ENCODE results near the gene SRGAP1.
"Not testable (repeated sequence)": the region's sequence is repeated elsewhere in the genome, so short reads cannot be mapped to it uniquely, and the experiment has no call there.

SRGAP1 gene

GRCh38 chr12:64009321-64010068 is 165.0 kb downstream of the SRGAP1 start:
- no peak for TF ChIP-seq CTCF (IDR thresholded peaks at IDR 0.05; ENCODE audit: low read depth, low read length)
- no peak overlapping the region for H3K4me3 ChIP-seq (replicated peaks in 1 of 2; ENCODE audit: low read depth in 2 of 2, low read length in 2 of 2)
- no peak for DNase-seq (ENCODE audit: low read depth in 2 of 2)

GRCh38 chr12:64010069-64010686 is 165.7 kb downstream of the SRGAP1 start:
- H3K4me3 ChIP-seq (replicated peaks in 1 of 2; ENCODE audit: low read depth in 2 of 2, low read length in 2 of 2): no peak overlapping the region
- TF ChIP-seq CTCF (IDR thresholded peaks at IDR 0.05; ENCODE audit: low read depth, low read length): no peak
- peak; percentile 21 to 75 for DNase-seq (ENCODE audit: low read depth in 2 of 2)

GRCh38 chr12:64016521-64016920 is 172.0 kb downstream of the SRGAP1 start:
- no peak for DNase-seq (ENCODE audit: low read depth in 2 of 2)
- H3K4me3 ChIP-seq (replicated peaks in 1 of 2; ENCODE audit: low read depth in 2 of 2, low read length in 2 of 2): no peak overlapping the region

GRCh38 chr12:64018116-64018515 is 173.6 kb downstream of the SRGAP1 start:
- not testable (repeated sequence) for DNase-seq (ENCODE audit: low read depth in 2 of 2); H3K4me3 ChIP-seq (replicated peaks in 1 of 2; ENCODE audit: low read depth in 2 of 2, low read length in 2 of 2)

More at GRCh38 chr12:64016521-64016920, 172.0 kb downstream of the SRGAP1 start:
- TF ChIP-seq CTCF (IDR thresholded peaks at IDR 0.05; ENCODE audit: low read depth, low read length): no peak

DNA sequence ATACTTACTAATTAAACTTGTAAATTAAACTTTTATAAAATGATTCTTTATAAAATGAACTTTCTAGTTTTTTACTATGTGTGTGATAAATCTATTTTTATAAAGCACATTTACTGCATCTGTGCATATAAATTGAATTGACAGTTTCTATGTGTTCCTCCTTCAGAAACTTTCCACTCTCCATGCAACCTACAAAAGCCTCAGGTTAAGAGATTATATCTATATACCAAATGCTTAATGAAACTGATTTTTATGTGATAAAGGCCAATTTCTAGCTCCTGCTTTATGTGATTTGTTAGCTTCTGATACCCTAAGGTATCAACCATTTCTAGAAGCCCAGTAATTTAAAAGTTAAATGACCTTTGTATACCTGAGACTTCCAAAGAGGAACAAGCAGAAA is 174.0 kb downstream of the SRGAP1 start:
- H3K4me3 ChIP-seq (replicated peaks in 1 of 2; ENCODE audit: low read depth in 2 of 2, low read length in 2 of 2): no peak overlapping the region
- no peak for TF ChIP-seq CTCF (IDR thresholded peaks at IDR 0.05; ENCODE audit: low read depth, low read length)
- no peak for DNase-seq (ENCODE audit: low read depth in 2 of 2)

DNA sequence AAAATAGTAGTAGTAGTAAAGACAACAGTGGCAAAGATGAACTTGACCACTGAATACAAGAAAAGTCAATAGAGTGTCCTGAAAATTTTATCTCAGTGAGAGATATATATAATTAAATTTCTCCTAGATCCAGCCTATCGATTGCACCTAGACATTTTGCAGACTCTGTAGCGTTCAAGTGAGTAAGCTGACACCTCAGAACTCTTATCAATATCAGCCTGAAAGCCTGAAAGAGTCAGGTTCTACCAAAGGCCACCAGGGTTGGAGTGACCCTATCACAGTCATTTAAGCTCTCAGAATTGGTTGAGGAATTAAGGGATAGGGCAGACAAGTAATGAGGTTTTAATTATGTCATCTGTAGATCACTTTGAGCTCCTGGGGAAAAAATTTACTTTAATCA is 174.6 kb downstream of the SRGAP1 start:
- no peak for TF ChIP-seq CTCF (IDR thresholded peaks at IDR 0.05; ENCODE audit: low read depth, low read length)
- H3K4me3 ChIP-seq (replicated peaks in 1 of 2; ENCODE audit: low read depth in 2 of 2, low read length in 2 of 2): no peak overlapping the region
- DNase-seq (ENCODE audit: low read depth in 2 of 2): no peak

- H3K4me3 ChIP-seq (replicated peaks in 1 of 2; ENCODE audit: low read depth in 2 of 2, low read length in 2 of 2): no peak overlapping the region
- no peak for DNase-seq (ENCODE audit: low read depth in 2 of 2)
- TF ChIP-seq CTCF (IDR thresholded peaks at IDR 0.05; ENCODE audit: low read depth, low read length): no peak
Observed at GRCh38 chr12:64019654-64020053, 175.2 kb downstream of the SRGAP1 start.
